Heart left ventricle (tissue), 13 donors: ENCODE results near the gene SLC7A6.

Experiments used
- CTCF ChIP-seq, 12 donors: fragments of 200-600 bp; sonication (generic) in 4 of 12; IDR thresholded peaks; one replicate each; pipeline versions ENCODE4 v1.5.0 to v1.8.0; 2018 to 2022; ENCODE audit warnings: antibody characterized with exemption in 12 of 12, mild to moderate bottlenecking in 5 of 12
- POLR2A ChIP-seq, 2 donors: fragments of 450-650 bp; IDR thresholded peaks; one replicate each; pipeline ENCODE4 v1.6.1; 2017; ENCODE audit warnings: antibody characterized with exemption in 2 of 2, mild to moderate bottlenecking in 2 of 2, moderate library complexity in 2 of 2
- donor health status: ischemic (EF 13 %, LVEDD 7.1; RV severe dilation, severe dysfunction).
- donor health status: DM: no; HTN: yes; CAD: no.
- donor health status: DM: no; HTN: no; CAD: no.
- donor health status: ischemic (EF 25% LVEDD 6.9; RV normal size, moderate dysfunction).
- donor health status: ischemic (EF 25% LVEDD 5.7; RV mildly dilated, moderate dysfunction).
- donor health status: ischemic (EF 35%, LVEDD 5.7; RV mildly dilated, moderate dysfunction).
- donor health status: nonischemic (EF 11% LVEDD 7.7; RV severe dilation, severe dysfunction).
- donor health status: DM: yes; HTN: yes; CAD: no.
- donor health status: PGD.
- donor health status: ischemic (EF 29% LVEDD 5.4; RV normal size, mild dysfunction).
- donor health status: nonischemic (EF 23%, LVEDD 6.1; RV moderate dilation, normal function).

- no peak for TF ChIP-seq POLR2A (IDR thresholded peaks at IDR 0.05)
- no peak for TF ChIP-seq CTCF (IDR thresholded peaks at IDR 0.05)
These were observed 48.8 kb downstream of the SLC7A6 start for GRCh38 chr16:68313116-68313515.
